Urinary bladder (tissue), 4 donors: ENCODE data around the gene C4orf50. TPM values are rescaled to one million over a fixed set of nuclear protein-coding genes. Genes with fewer than 3 reads are reported as not detected.
"Not testable (repeated sequence)": the region's sequence is repeated elsewhere in the genome, so short reads cannot be mapped to it uniquely, and the experiment has no call there.

ENCODE experiments used
- DNase-seq: peaks from one replicate; pipeline ENCODE4 v3.0.0-alpha.2; 2015; ENCODE audit errors: extremely low spot score
- H3K27ac ChIP-seq: one replicate; pipeline ENCODE4 v1.5.1; 2013; ENCODE audit warnings: low read depth, mild to moderate bottlenecking, moderate library complexity
- H3K36me3 ChIP-seq: one replicate; pipeline ENCODE4 v1.6.1; 2013; ENCODE audit warnings: mild to moderate bottlenecking, moderate library complexity; ENCODE audit not compliant: insufficient read depth
- H3K4me1 ChIP-seq: one replicate; pipeline ENCODE4 v1.6.1; 2013; ENCODE audit warnings: mild to moderate bottlenecking, moderate library complexity; ENCODE audit not compliant: insufficient read depth
- H3K4me3 ChIP-seq: one replicate; pipeline ENCODE4 v1.5.1; 2013; ENCODE audit warnings: low read depth, low read length
- WGBS: extraction: QIAGEN DNeasy Blood & Tissue Kit; methylation state at CpG from one replicate; pipeline ENCODE4 v1.1.7; 2013; 5-methylcytosine and 5-hydroxymethylcytosine counted together
- polyA plus RNA-seq: library from polyadenylated mRNA; stranded (reverse); fragments of 200-250 nt; gene quantifications from one replicate; pipeline ENCODE4 v1.2.3, GENCODE V29; 2013
- total RNA-seq: library from RNA; depleted of rRNA; stranded (reverse); fragments of >200 nt; gene quantifications from one replicate; pipeline ENCODE4 v1.2.3, GENCODE V29; 2014
- donor health status: healthy with polysubstance abuse.
- donor health status: healthy.

Gene C4orf50
- total and polyA plus RNA-seq, 2 donors = 0.04 to 0.32 TPM

- no peaks in the 10 kb centered on the region for H3K36me3 ChIP-seq
- no peak for DNase-seq
- no peak overlapping the region for H3K4me3 ChIP-seq
- WGBS = 91% methylated on average over 3 of the region's 3 CpGs
- H3K27ac ChIP-seq = no peak overlapping the region
- H3K4me1 ChIP-seq = no peaks in the 10 kb centered on the region
These were observed 150.4 kb downstream of the C4orf50 start for GRCh38 chr4:5867866-5868265.

DNA sequence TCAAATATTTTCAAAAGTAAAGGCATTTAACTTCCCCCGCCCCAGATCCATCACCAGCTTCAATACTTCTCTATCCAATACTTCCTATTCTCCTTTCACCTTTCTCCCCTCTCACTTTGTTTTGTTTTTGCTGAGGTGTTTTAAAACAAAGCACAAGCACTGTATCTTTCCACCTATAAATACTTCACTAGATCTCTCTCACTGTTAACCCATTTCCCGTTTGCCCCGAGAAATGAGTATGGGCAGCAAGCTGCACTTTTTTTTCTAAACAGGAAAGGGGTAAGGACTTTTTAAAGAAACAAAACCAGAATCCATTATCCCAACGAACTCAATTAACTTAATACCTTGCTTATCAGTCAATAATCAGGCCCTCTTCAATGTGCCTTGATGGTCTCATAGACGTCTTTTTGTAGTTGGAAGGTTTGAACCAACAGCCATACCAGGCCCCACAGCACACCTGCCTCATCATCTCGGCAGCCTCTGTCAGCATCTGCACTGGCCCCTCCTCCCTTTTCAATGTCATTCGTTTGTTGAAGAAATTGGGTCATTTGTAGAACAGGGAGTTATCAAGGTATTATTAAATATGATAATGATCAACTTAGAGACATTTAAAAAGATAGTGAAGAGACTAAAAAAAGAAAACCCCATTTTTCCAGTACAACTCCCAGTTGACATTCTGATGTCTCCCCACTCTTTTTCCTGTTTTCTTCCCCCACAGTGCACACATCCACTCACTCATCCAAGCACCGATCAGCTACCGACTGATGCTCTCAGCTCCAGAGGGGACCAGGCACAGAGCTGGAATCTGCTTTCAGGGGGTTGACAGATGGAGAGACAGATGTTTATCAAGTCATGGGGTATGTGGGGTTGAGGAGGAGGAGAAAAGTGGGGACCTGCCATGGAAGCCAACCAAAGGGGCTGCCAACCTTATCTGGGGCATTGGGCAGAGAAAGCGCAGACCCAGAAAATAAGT, 151.1 kb downstream of the C4orf50 start:
- no peak for DNase-seq
- Histone ChIP-seq H3K4me3 (no peak overlapping the region), H3K27ac (no peak overlapping the region), H3K36me3 (no peaks in the 10 kb centered on the region), H3K4me1 (no peaks in the 10 kb centered on the region)
- 75% methylated on average over 10 of the region's 10 CpGs for WGBS

DNA sequence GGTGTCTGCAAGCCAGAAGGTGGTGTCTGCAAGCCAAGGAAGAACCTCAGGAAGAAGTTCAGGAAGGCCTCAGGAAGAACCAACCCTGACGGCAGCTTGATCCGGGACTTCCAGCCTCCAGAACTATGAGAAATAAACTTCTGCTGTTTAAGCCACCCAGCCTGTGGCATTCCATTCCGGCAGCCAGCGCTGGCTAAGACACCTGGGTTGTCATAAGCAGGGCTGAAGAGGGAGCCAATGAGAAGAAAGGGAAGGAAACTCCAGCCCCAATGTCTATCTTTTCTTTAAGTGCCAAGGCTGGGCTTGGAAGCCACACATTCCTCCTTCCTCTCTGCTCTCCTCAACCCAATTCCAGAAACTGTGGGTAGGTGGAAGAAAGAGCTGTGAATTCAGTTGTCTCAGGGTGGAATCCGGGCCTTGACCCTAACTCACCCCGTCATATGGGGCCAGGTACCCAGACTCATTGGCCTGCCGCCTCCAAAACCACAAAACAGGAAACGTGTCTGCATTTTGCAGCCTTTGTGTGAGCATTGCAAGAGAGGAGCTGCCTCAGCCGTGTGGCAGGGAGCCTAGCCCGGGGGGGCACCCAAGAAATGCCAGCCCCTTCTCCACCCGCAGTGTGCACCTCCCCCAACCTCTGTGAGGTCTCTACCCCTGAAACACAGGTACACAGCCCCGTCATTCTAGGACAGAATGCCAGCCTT, 152.2 kb downstream of the C4orf50 start:
- H3K36me3 ChIP-seq = no peaks in the 10 kb centered on the region
- H3K27ac ChIP-seq = no peak overlapping the region
- H3K4me1 ChIP-seq = no peaks in the 10 kb centered on the region
- H3K4me3 ChIP-seq = no peak overlapping the region
- no peak for DNase-seq
- 83% methylated on average over 12 of the region's 12 CpGs for WGBS

GRCh38 chr4:5863461-5864113, 154.6 kb downstream of the C4orf50 start:
- H3K27ac ChIP-seq = no peak overlapping the region
- H3K36me3 ChIP-seq = no peaks in the 10 kb centered on the region
- no peaks in the 10 kb centered on the region for H3K4me1 ChIP-seq
- DNase-seq = no peak
- WGBS = 57% methylated on average over 15 of the region's 15 CpGs
- no peak overlapping the region for H3K4me3 ChIP-seq

GRCh38 chr4:5858020-5858769, 160.0 kb downstream of the C4orf50 start:
- no peak for DNase-seq
- Histone ChIP-seq H3K4me1 (no peaks in the 10 kb centered on the region), H3K27ac (no peak overlapping the region), H3K4me3 (no peak overlapping the region), H3K36me3 (no peaks in the 10 kb centered on the region)
- 92% methylated on average over 16 of the region's 16 CpGs for WGBS

- no peaks in the 10 kb centered on the region for H3K36me3 ChIP-seq
- WGBS = 89% methylated on average over 2 of the region's 2 CpGs
- H3K27ac ChIP-seq = no peak overlapping the region
- no peaks in the 10 kb centered on the region for H3K4me1 ChIP-seq
- no peak for DNase-seq
- no peak overlapping the region for H3K4me3 ChIP-seq
These were observed 161.0 kb downstream of the C4orf50 start for GRCh38 chr4:5857199-5857598.

DNA sequence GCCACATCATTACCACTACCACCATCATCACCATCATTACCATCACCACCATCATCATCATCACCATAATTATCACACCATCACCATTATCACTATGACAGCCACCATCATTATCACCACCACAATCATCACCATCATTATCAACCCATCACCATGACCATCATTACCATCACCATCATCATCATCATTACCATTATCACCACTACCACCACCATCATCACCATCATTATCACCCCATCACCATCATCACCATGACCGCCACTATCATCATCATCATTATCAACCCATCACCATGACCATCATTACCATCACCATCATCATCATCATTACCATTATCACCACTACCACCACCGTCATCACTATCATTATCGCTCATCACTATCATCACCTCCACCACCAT, 161.9 kb downstream of the C4orf50 start:
- not testable (repeated sequence) for DNase-seq, H3K36me3 ChIP-seq, H3K27ac ChIP-seq, H3K4me3 ChIP-seq, H3K4me1 ChIP-seq
- WGBS = 99% methylated on average over 3 of the region's 3 CpGs

DNA sequence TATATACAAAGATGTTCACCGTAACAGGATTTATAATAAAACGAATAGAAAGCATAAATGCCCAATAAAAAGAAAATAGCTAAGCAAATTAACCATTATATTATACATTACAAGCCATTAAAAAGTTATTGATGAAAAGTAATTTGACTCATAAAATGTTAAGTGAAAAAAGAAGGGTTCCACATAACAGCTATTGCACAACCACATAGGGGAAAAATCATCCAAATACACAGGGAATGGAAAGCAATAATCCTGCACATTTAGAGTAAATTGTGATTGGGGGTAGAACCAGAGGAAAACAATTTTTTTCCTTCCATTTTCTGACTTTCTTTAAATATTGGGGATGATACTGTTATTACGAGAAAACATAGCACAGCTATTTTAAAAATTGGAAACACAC, 163.3 kb downstream of the C4orf50 start:
- 90% methylated on average over 3 of the region's 3 CpGs for WGBS
- H3K4me3 ChIP-seq = no peak overlapping the region
- H3K36me3 ChIP-seq = no peaks in the 10 kb centered on the region
- DNase-seq = no peak
- H3K27ac ChIP-seq = no peak overlapping the region
- H3K4me1 ChIP-seq = no peaks in the 10 kb centered on the region

DNA sequence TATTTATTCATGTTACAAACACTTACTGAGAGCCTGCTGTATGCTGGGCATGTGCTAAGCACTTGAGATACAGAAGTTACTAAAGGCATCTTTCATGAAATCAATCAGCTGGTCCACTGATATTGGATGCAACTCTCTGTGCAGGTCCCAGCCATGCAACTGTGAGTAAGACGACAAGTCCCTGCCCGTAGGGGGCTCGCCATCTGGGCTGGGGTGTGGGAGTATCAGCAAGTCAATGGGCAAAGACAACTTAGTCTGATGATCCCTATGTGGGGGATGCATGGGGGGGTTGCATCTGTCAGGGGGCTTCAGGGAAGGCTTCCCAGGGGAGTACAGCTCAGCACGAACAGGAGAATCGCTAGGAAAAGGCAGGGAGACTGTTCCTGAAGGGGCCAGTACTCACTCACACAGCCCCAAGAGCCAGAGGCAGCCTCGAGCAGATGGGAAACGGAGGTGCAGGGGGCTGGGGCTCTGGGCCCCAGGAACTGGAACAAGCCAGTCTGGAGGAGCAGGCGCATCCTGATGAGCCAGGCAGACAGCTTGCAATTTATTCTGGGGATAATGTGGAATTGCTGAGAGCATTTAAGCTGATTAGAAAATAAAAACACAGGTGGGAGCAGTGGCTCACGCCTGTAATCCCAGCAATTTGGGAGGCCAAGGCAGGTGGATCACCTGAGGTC, 165.6 kb downstream of the C4orf50 start:
- H3K27ac ChIP-seq = no peak overlapping the region
- DNase-seq = no peak
- H3K4me3 ChIP-seq = no peak overlapping the region
- H3K36me3 ChIP-seq = no peaks in the 10 kb centered on the region
- no peaks in the 10 kb centered on the region for H3K4me1 ChIP-seq
- 88% methylated on average over 9 of the region's 9 CpGs for WGBS

- H3K36me3 ChIP-seq = no peaks in the 10 kb centered on the region
- no peak for DNase-seq
- WGBS = 83% methylated on average over 4 of the region's 4 CpGs
- no peak overlapping the region for H3K27ac ChIP-seq
- no peak overlapping the region for H3K4me3 ChIP-seq
- H3K4me1 ChIP-seq = no peaks in the 10 kb centered on the region
These were observed 166.5 kb downstream of the C4orf50 start for GRCh38 chr4:5851637-5852301.
